NCI-H187 treated with DMSO at 0.1 percent for 48 hours (cell line): ENCODE measurements around the gene DNAH7.
"Not testable (repeated sequence)": the region's sequence is repeated elsewhere in the genome, so short reads cannot be mapped to it uniquely, and the experiment has no call there.

ENCODE experiments used
- DNase-seq: peaks from one replicate; lab custom pipeline; 2025; lab: John Stamatoyannopoulos, UW

DNAH7 gene

GRCh38 chr2:196068271-196069209 is at the start of gene DNAH7:
Gene DNAH7, minus strand, starts transcription at chr2:196068837. Its CDS starts 126 bp downstream, at chr2:196068711.
- DNase-seq = peak; percentile 16

GRCh38 chr2:196117214-196117705 is 48.6 kb upstream of the DNAH7 start:
- DNase-seq = no peak

- DNase-seq = no peak
Observed at GRCh38 chr2:196113061-196113974, 44.7 kb upstream of the DNAH7 start.

GRCh38 chr2:196112418-196113034 is 43.9 kb upstream of the DNAH7 start:
- DNase-seq = no peak

- no peak for DNase-seq
Observed at GRCh38 chr2:196108604-196109003, 40.0 kb upstream of the DNAH7 start.

GRCh38 chr2:196105951-196106350 is 37.3 kb upstream of the DNAH7 start:
- no peak for DNase-seq

- no peak for DNase-seq
Observed at GRCh38 chr2:196104066-196104465, 35.4 kb upstream of the DNAH7 start.

- no peak for DNase-seq
Observed at GRCh38 chr2:196103626-196104025, 35.0 kb upstream of the DNAH7 start.

- no peak for DNase-seq
Observed at GRCh38 chr2:196101325-196101991, 32.8 kb upstream of the DNAH7 start.

- DNase-seq = no peak
Observed at GRCh38 chr2:196099916-196100315, 31.3 kb upstream of the DNAH7 start.

GRCh38 chr2:196097864-196098660 is 29.4 kb upstream of the DNAH7 start:
- no peak for DNase-seq

- no peak for DNase-seq
Observed at GRCh38 chr2:196096982-196097745, 28.5 kb upstream of the DNAH7 start.

GRCh38 chr2:196096264-196096663 is 27.6 kb upstream of the DNAH7 start:
- no peak for DNase-seq

- DNase-seq = not testable (repeated sequence)
Observed at GRCh38 chr2:196089448-196089847, 20.8 kb upstream of the DNAH7 start.

- no peak for DNase-seq
Observed at GRCh38 chr2:196088203-196088602, 19.6 kb upstream of the DNAH7 start.

GRCh38 chr2:196086517-196087368 is 18.1 kb upstream of the DNAH7 start:
- DNase-seq = no peak

- DNase-seq = no peak
Observed at GRCh38 chr2:196083601-196084000, 15.0 kb upstream of the DNAH7 start.

- no peak for DNase-seq
Observed at GRCh38 chr2:196080526-196080925, 11.9 kb upstream of the DNAH7 start.

- no peak for DNase-seq
Observed at GRCh38 chr2:196079052-196079451, 10.4 kb upstream of the DNAH7 start.
